CD4-positive, alpha-beta T cell treated with Interleukin-10 for 1 hour (primary cell): ENCODE data around the gene BANF1.
"Not testable (repeated sequence)": the region's sequence is repeated elsewhere in the genome, so short reads cannot be mapped to it uniquely, and the experiment has no call there.

Experiments used
- DNase-seq: peaks from one replicate; pipeline ENCODE4 v3.0.0-alpha.2; 2020

Gene BANF1

GRCh38 chr11:66011785-66012303 lies 9.5 kb downstream of the BANF1 start, which contains the start of gene CST6:
Gene CST6, plus strand, starts transcription at chr11:66012008. Its CDS starts 37 bp downstream, at chr11:66012045.
- no peak for DNase-seq

- DNase-seq, result no peak
Observed at GRCh38 chr11:66012371-66012945, 10.2 kb downstream of the BANF1 start.

DNA sequence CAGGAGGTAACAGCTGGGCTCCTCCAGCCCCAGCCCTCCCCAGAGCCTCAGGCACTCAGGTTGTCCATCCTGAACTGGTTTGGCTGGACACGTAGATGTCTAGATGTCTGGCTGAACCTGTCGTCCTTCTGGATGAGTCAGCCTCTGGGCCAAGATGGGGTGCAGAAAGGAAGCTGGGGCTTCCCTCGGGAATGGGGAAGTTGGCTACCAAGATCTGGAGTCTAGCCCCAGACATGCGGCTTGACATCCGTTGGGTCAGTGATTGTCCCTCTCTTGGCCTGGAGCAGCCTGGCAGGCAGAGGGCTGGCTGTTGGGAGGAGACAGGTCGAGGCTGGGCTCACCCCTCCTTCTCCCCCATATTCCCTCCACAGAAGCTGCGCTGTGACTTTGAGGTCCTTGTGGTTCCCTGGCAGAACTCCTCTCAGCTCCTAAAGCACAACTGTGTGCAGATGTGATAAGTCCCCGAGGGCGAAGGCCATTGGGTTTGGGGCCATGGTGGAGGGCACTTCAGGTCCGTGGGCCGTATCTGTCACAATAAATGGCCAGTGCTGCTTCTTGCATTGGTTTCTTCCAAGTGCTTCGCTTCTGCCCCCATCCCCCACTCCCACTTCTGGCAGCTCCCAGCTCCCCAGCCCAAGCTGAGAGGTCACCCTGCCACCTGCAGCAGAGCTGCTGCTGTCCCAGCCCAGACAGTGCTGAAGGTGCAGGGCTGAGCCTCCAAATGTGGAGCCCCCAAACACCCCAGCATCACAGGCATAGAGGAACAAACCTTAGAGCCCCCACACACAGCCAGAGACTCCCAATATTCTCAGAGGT lies 10.9 kb downstream of the BANF1 start:
- no peak for DNase-seq

- no peak for DNase-seq
Observed at GRCh38 chr11:66013762-66014100, 11.4 kb downstream of the BANF1 start.

DNA sequence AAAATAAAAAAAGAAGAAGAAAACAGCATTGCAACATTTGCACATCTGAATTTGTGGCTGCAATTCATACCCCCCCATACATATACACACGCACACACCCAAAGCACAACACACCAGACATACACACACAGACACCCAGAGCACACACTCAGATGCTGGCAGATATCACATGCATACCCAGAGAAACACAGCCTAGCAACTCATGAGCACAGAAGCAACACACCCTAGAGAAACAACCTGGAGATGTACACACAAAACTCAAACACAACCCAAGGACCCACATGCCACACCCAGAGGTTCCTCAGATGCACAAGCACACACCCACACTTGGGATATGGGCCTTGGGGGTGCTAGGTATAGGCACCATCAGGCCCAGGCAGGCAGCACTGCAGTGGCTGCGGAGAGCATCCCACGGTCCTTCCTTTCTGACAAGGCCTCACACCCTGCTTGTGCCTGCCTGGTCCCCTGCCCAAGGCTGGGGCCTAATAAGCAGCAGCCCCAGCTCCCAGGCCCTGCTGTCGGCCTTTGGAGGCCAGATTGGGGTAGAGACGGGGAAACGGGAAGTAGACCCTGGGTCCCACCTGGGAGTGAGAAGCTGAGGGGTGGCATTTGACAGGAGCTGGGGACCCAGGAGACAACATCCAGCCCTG lies 12.6 kb downstream of the BANF1 start:
- no peak for DNase-seq

GRCh38 chr11:66015454-66015881 lies 13.2 kb downstream of the BANF1 start:
- no peak for DNase-seq

DNA sequence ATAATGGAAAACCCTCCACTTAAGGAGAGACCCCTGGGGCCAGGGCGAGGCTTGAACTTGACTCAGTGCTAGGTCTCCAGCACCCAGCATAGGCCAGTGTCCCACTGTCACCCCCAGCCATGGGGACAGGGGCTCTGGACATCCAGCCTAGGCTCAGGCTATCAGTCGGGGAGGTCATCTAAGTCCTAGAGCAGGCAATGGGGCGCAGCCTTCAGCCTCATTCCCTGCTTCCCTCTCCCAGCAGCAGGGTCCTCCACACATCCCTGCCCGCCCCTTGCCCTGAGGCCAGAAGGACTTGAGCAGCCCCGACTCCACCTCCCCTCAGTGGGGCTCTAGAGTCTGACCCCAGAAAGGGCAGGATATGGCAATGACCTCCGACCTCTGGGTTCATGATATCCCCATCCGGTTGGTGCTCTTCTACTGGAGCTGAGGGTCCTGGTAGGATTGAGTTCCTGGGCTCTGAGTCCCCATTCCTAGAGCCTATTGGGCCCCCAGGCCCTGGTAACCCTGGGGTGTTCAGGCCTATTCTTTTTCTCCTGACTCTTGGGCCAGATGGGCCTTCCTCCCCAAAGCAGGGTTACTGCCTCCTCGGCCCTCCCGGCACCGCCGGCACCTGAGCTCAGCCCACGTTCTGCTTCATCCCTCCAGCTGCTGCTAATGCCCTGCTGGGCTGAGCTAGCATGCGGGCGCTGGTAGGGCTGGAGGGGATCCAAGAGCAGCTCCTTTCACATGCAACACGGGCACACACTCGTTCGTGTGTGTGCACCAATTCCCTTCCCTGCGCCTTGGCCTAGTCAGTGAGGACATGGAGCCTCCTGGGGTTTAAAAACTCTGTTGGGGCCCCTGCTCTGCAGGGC lies 13.9 kb downstream of the BANF1 start:
- no peak for DNase-seq

- DNase-seq, result no peak
Observed at GRCh38 chr11:66016793-66017177, 14.5 kb downstream of the BANF1 start.

DNA sequence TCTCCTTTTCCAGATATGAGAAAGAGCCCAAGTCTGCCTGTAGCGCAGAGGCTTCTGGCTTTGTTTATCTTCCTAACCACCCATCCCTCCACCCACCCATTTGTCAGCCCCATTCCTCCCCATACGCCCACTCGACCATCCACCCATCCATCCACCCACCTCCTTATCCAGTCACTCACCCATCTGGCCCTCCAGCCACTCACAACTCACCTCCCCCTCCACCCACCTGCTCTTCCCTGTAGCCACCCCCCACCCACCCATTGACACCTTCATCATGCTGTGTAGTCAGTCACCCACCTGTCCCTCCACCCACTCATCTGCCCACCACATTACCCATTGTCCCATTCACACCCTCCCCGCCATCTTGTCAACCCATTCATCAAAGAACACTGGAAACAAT lies 15.0 kb downstream of the BANF1 start:
- no peak for DNase-seq

- no peak for DNase-seq
Observed at GRCh38 chr11:66020212-66020611, 17.9 kb downstream of the BANF1 start.

DNA sequence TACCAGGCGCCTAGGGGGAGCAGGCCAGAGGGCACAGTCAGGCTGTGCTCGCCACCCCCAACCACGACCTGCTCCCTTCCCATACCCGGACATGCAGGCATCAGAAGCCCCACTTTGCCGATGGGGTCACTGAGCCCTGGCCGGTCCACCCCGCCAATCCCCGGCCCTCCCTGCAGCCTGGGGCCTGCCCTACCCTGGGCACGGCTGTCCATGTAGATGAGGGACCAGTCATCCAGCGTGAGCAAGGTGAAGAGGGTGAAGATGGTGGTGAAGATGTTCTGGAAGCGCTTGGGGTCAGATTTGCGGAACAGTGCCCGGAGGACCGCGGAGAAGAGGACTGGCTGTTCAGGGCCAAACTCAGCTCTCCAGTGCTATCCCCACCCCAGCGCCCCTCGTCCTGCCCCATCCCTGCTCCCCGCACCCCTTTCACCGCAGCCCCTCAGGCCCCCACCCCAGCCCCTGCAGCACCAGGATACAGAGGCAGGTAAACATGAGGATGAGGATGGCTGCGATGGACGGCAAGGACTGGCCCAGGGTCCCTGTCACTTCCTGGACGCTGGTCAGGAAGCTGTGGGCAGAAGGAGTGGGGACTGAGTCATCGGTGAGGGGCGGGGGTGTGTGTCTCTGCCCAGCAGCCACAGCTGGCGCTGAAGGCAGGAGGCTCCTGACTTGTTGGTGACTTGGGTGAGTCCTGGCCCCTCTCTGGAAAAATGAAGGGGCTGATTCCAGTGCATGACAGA lies 18.5 kb downstream of the BANF1 start:
- DNase-seq, result no peak

GRCh38 chr11:66022401-66023185 lies 20.3 kb downstream of the BANF1 start:
- peak; percentile 76 for DNase-seq

- DNase-seq, result not testable (repeated sequence)
Observed at GRCh38 chr11:66023186-66023440, 20.8 kb downstream of the BANF1 start.

DNA sequence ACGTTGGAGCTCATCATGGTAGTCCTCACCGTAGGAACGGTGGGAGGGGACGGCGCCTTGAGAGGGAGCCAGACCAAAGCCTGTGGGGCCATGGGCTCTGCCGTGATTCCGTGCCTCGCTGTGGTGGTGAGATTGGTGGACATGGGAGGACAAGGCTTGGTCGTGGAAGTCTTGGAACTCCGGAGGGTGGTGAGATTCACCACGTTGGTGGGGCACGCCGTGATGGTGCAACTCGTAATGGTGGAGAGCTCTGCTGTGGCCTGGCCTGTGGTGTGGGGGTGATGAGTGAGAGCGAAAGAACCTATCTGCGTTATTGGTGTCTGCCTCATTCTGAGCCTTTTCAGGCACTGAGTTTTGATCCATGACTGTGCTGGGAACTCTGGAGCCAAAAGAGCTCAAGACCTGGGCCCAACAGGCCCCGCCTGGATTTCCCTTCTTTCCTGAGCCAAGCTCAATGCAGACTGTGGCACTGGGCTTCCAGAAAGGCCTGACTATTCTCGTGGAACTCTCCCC lies 23.8 kb downstream of the BANF1 start, which contains the start of gene CATSPER1:
CATSPER1 (minus strand) TSS at position 463 of the 513 bp plus-strand sequence; CDS start at position 363, 100 bp downstream.
- no peak for DNase-seq

DNA sequence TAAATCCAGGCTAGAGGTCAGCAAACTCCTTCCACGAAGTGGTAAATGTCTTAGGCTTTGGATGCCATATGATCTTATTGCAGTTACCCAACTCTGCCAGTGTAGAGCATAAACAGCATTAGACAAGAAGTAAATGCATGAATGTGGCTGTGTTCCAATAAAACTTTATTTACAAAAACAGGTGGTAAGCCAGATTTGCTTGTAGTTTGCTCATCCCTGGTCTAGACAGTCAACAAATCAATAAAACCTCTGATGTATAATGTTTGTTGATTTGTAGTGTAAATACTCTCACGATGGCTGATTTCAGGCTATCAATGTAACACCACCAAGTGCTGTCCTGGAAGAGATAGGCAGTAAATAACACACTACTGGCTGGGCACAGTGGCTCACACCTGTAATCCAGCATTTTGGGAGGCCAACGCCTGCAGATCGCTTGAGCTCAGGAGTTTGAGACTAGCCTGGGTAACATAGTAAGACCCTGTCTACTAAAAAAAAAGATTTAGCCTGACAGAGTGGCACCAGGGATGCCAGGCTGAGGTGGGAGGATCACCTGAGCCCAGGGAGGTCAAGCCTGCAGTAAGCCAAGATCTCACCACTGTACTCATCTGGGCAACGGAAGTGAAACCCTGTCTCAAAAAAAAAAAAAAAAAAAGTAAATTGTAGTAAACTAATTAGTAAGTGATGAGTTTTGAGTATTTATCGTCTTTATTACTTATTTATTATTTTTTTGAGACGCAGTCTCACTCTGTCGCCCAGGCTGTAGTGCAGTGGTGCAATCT lies 30.8 kb downstream of the BANF1 start:
- no peak for DNase-seq

DNA sequence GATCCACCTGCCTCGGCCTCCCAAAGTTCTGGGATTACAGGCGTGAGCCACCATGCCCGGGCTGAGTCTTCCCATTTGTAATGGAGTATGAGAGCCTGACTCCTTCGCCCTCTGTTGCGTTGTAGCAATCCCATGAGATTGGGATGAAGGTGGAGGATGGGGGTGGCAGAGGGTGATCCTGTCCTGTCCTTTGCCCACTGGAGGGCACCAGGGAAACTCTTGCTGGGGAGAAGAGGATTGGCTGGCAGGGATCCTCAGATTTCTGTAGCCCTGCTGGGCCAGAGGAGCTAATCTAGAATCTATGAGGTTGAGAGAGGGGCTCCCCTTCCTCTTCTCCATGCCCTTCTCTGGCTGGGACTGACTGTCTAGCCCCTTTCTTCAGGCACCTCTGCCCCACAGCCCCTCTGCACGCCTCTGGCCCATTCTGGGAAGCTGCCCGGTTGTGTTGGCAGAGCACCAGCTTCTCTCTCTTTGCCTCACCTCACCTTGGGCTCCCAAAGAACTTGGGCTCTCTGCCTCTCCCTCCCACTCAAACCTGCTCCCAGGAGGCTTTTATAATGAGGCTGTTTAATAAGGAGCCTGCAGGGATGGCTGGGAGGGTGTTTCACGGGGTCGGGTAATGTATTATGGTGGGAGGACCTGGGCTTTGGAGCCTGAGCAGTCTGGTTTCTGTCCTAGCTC lies 33.5 kb downstream of the BANF1 start:
- no peak for DNase-seq

DNA sequence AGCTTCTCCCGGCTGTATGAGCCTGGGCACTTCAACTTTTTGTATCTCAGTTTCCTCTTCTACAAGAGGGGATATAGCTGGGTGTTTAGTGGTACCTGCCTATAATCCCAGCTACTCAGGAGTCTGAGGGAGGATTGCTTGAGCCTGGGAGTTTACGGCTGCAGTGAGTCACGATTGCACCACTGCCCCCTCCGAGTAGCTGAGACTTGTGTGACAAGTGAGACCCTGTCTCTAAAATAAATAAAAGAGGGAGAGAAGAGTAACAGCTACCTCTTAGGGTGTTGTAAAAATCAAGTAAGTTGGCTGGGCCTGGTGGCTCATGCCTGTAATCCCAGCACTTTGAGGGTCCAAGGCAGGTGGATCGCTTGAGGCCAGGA lies 34.0 kb downstream of the BANF1 start:
- no peak for DNase-seq

- no peak for DNase-seq
Observed at GRCh38 chr11:66037327-66037726, 35.0 kb downstream of the BANF1 start.

- DNase-seq, result no peak
Observed at GRCh38 chr11:66039765-66040164, 37.5 kb downstream of the BANF1 start.
